ENCODE results near the gene STT3B.

STT3B gene

GRCh38 chr3:31676556-31676955 is 143.8 kb downstream of the STT3B start:
- no peaks in the 10 kb centered on the region for H3K36me3 ChIP-seq
- no peaks in the 10 kb centered on the region for H3K27me3 ChIP-seq
- no peak for TF ChIP-seq CTCF (IDR thresholded peaks at IDR 0.05)
- H3K4me3 ChIP-seq: no peak overlapping the region
- no peak overlapping the region for H3K27ac ChIP-seq
- DNase-seq: no peak
- H3K9me3 ChIP-seq: no peaks in the 10 kb centered on the region
- H3K4me1 ChIP-seq: no peaks in the 10 kb centered on the region
- intact Hi-C loops (cut with DNase I; ENCODE audit: low total_unique reads): no loop called here

GRCh38 chr3:31680072-31680870 is 147.5 kb downstream of the STT3B start:
- no peak overlapping the region for H3K4me3 ChIP-seq
- TF ChIP-seq CTCF (IDR thresholded peaks at IDR 0.05): no peak
- no peaks in the 10 kb centered on the region for H3K27me3 ChIP-seq
- intact Hi-C loops (cut with DNase I; ENCODE audit: low total_unique reads): no loop called here
- no peaks in the 10 kb centered on the region for H3K9me3 ChIP-seq
- no peaks in the 10 kb centered on the region for H3K4me1 ChIP-seq
- peaks cover 4 to 15% (median 8%) of the 10 kb centered on the region in 3 donors for H3K36me3 ChIP-seq
- H3K27ac ChIP-seq: no peak overlapping the region
- DNase-seq: no peak
